ENCODE measurements around the gene PCSK5. TPM values are rescaled to one million over a fixed set of nuclear protein-coding genes. Genes with fewer than 3 reads are reported as not detected.
"Not testable (repeated sequence)": the region's sequence is repeated elsewhere in the genome, so short reads cannot be mapped to it uniquely, and the experiment has no call there.

Gene PCSK5
- total and polyA plus RNA-seq, 10 donors = 0.28 to 8.1 (median 5.5) TPM

DNA sequence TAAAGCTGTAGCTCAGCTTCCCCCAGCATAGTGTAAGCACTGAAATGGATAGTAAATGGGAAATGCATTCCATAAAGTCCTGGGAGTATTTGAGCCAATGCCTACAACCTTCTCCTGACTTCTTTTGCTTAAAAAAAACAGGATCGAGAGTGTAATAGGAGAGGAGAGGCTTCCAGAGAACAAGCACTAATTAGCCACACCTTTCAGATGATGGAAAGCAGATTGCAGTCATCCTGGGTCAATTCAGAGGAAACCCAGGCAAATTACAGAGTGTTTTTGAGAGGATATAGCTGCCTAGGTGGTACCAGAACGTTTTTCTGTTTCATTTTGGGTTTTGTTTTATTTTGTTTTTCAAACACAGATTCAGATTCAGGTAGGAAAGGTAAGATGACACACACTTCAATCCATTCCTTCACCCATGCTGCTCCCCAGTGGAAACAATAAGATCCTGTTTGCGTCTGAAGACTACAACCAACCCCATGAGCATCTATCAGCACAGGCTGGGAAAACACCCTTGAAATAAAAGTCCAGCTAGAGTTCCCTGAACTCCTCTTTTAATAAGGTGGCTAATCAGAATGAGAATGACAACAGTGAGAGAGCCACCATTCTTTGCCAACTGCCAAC lies 408.2 kb downstream of the PCSK5 start:
- H3K27me3 ChIP-seq (replicated peaks in 1 of 7) = peaks cover 0 to 8% (median 0%) of the 10 kb centered on the region in 7 donors
- H3K36me3 ChIP-seq = no peaks in the 10 kb centered on the region
- no peaks in the 10 kb centered on the region for H3K9me3 ChIP-seq
- no peak overlapping the region for H3K4me3 ChIP-seq
- H3K4me1 ChIP-seq = peaks cover 0 to 6% (median 0%) of the 10 kb centered on the region in 6 donors
- WGBS, 5 donors = 58 to 71% (median 69%) methylated on average over 3 of the region's 3 CpGs
- H3K27ac ChIP-seq = no peak overlapping the region
- TF ChIP-seq, protein P1, sequence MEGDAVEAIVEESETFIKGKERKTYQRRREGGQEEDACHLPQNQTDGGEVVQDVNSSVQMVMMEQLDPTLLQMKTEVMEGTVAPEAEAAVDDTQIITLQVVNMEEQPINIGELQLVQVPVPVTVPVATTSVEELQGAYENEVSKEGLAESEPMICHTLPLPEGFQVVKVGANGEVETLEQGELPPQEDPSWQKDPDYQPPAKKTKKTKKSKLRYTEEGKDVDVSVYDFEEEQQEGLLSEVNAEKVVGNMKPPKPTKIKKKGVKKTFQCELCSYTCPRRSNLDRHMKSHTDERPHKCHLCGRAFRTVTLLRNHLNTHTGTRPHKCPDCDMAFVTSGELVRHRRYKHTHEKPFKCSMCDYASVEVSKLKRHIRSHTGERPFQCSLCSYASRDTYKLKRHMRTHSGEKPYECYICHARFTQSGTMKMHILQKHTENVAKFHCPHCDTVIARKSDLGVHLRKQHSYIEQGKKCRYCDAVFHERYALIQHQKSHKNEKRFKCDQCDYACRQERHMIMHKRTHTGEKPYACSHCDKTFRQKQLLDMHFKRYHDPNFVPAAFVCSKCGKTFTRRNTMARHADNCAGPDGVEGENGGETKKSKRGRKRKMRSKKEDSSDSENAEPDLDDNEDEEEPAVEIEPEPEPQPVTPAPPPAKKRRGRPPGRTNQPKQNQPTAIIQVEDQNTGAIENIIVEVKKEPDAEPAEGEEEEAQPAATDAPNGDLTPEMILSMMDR (IDR thresholded peaks at IDR 0.05 in 8 of 11, conservative IDR thresholded peaks at IDR 0.05 in 3 of 11) = no peak
- no peak for TF ChIP-seq POLR2A (IDR thresholded peaks at IDR 0.05)
- no peak for TF ChIP-seq POLR2AphosphoS5 (IDR thresholded peaks at IDR 0.05)
- intact Hi-C loops (cut with DNase I; ENCODE audit: low total_unique reads) = no loop called here
- DNase-seq = no peak

DNA sequence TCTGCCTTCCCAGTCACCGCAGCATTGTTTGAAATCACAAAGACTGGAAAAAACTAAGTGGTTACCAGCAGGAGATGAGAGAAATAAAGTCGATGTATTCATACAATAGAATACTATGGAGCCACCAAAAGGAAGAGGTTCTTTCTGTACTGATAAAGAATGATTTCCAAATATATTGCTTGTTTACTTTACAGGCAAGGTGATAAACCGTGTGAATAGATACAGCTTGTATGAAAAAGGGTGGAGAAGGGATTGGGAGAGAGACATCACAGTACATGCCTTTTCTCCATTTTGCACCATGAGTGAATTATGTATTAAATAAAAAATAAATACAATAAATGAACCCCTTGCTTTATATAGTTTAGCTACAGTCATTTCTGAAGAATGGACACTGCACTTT lies 412.1 kb downstream of the PCSK5 start:
- intact Hi-C loops (cut with DNase I; ENCODE audit: low total_unique reads) = no loop called here
- Histone ChIP-seq H3K4me1 (peaks cover 0 to under 1% (median 0%) of the 10 kb centered on the region in 6 donors), H3K9me3 (no peaks in the 10 kb centered on the region), H3K27ac (no peak overlapping the region), H3K36me3 (no peaks in the 10 kb centered on the region), H3K4me3 (no peak overlapping the region), H3K27me3 (replicated peaks in 1 of 7) (peaks cover 0 to 20% (median 0%) of the 10 kb centered on the region in 7 donors)
- TF ChIP-seq POLR2AphosphoS5 (IDR thresholded peaks at IDR 0.05) (no peak), POLR2A (IDR thresholded peaks at IDR 0.05) (no peak)
- TF ChIP-seq, protein P1 (IDR thresholded peaks at IDR 0.05 in 8 of 11, conservative IDR thresholded peaks at IDR 0.05 in 3 of 11) = no peak
- WGBS, 5 donors = 63 to 75% (median 71%) methylated on average over 3 of the region's 3 CpGs
- no peak for DNase-seq

DNA sequence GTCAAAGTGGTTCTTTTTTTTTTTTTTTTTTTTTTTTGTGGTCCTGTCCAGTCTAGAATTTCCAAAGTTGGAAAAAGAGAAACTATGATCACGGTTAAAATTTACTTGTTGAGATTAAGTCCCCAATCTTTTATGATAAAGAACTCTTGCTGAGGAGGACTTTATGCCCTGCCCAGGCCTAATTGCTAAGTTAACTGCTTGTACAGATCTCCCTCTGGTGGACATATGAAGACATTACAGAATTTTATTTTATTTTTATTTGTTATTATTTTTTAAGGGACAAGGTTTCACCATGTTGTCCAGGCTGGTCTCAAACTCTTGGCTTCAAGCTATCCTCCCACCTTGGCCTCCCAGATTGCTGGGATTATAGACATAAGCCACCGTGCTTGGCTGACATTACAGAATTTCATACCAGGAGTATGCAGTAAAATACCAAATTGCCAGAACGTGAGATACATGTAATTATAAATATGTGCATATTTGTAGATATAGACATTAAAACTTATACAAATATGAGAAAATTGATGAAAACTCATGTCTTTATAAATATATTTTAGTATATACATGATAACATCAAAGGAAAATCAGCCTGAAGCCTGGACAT lies 412.6 kb downstream of the PCSK5 start:
- Histone ChIP-seq H3K9me3 (no peaks in the 10 kb centered on the region), H3K27me3 (replicated peaks in 1 of 7) (peaks cover 0 to 18% (median 0%) of the 10 kb centered on the region in 7 donors), H3K27ac (no peak overlapping the region), H3K4me1 (no peaks in the 10 kb centered on the region), H3K4me3 (no peak overlapping the region), H3K36me3 (no peaks in the 10 kb centered on the region)
- TF ChIP-seq POLR2AphosphoS5 (IDR thresholded peaks at IDR 0.05) = no peak
- TF ChIP-seq, protein P1 (IDR thresholded peaks at IDR 0.05 in 8 of 11, conservative IDR thresholded peaks at IDR 0.05 in 3 of 11) = peak in 10 of 11 experiments; percentile 35 to 60 (median 50)
- DNase-seq = no peak
- 28 to 37% (median 31%) methylated on average over 3 of the region's 3 CpGs for WGBS, 5 donors
- intact Hi-C loops (cut with DNase I; ENCODE audit: low total_unique reads) = no loop called here

DNA sequence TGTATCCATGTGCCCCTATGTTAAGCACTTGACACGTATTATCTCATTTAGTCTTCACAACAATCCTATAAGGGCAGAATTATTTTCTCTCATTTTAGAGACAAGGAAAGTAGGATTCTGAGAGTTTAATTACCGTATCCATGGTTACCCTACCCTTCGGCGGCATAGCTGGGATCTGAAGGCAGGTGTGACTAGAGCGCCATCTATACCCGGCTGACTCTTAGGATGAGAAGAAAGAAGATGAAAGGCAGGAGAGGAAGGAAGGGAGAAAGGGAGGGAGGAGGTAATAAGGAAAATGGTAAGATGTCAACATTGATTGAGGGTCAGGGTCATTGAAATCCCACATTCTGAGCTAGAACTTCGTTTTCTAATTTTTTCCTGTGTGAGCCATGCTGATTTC lies 416.6 kb downstream of the PCSK5 start:
- H3K4me1 ChIP-seq; H3K36me3 ChIP-seq; H3K9me3 ChIP-seq; intact Hi-C loops (cut with DNase I; ENCODE audit: low total_unique reads); H3K4me3 ChIP-seq; DNase-seq; H3K27ac ChIP-seq: not testable (repeated sequence)
- H3K27me3 ChIP-seq (replicated peaks in 1 of 7) = peaks cover 0 to 17% (median 0%) of the 10 kb centered on the region in 7 donors
- WGBS, 5 donors = 37 to 56% (median 54%) methylated on average over 6 of the region's 7 CpGs
